ENCODE measurements around the gene TSHZ2.

The TSHZ2 gene

DNA sequence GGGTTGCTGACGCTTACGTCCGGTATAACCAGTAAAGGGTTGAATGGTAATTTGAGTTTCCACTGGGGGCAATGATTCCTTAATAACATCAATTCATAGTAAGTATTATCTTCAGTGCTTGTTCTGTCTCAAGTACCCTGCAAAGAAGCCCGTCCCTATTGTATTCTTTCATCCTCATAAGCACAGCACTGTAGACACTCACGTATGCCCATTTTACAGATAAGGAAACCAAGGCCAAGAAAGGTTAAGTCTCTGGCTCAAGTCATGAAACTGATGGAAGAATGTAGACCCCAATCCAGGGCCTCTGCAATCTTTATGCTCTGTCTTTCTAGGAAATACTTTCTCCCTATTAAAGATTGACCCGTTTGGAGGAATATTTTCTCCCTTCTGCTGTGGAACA lies 370.3 kb downstream of the TSHZ2 start:
- H3K4me3 ChIP-seq (replicated peaks in 1 of 2; ENCODE audit: low read depth in 2 of 2, low read length in 2 of 2), result no peak overlapping the region
- DNase-seq (ENCODE audit: low read depth in 2 of 2), result no peak
- TF ChIP-seq, protein P1, sequence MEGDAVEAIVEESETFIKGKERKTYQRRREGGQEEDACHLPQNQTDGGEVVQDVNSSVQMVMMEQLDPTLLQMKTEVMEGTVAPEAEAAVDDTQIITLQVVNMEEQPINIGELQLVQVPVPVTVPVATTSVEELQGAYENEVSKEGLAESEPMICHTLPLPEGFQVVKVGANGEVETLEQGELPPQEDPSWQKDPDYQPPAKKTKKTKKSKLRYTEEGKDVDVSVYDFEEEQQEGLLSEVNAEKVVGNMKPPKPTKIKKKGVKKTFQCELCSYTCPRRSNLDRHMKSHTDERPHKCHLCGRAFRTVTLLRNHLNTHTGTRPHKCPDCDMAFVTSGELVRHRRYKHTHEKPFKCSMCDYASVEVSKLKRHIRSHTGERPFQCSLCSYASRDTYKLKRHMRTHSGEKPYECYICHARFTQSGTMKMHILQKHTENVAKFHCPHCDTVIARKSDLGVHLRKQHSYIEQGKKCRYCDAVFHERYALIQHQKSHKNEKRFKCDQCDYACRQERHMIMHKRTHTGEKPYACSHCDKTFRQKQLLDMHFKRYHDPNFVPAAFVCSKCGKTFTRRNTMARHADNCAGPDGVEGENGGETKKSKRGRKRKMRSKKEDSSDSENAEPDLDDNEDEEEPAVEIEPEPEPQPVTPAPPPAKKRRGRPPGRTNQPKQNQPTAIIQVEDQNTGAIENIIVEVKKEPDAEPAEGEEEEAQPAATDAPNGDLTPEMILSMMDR (IDR thresholded peaks at IDR 0.05; ENCODE audit: low read depth, low read length), result no peak

DNA sequence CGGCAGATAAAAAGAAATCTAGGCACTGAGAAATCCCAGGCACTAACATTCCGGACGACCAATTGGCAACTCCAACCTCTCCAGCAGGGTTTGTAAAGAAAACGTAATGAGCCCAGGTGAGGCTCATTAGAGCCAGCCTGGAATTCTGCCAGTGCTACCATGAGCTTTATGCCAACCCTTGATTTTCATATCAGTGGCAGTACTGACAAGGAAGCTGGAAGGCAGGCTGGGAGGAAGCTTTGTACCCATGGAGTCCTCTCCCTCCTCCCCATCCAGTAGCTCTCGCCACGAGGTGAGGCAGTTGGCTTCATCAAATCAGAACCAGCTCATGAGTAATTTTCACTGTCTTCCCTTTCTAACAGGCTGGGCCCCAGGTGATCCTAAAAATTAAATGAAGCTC lies 371.3 kb downstream of the TSHZ2 start:
- DNase-seq (ENCODE audit: low read depth in 2 of 2), result no peak
- no peak overlapping the region for H3K4me3 ChIP-seq (replicated peaks in 1 of 2; ENCODE audit: low read depth in 2 of 2, low read length in 2 of 2)
- TF ChIP-seq, protein P1 (IDR thresholded peaks at IDR 0.05; ENCODE audit: low read depth, low read length), result no peak

DNA sequence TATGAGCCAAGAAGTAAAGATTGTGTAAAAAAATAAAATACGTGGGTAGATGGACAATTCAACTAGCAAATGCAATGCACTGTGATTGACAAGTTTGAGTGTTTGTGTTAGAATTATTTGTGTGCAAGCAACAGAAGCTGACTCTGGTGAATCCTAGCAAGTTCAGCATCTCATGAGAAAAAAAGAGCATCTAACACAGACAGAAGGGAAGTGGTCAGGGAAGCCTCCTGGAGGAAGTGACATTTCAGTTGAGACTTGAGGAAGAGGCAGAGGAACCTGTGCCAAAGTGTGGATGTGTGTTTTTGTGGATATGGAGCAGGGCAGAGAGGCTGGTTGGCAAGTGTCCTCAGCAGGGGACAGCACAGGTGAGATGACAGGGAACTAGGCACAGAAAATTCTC lies 372.7 kb downstream of the TSHZ2 start:
- H3K4me3 ChIP-seq (replicated peaks in 1 of 2; ENCODE audit: low read depth in 2 of 2, low read length in 2 of 2), result no peak overlapping the region
- no peak for DNase-seq (ENCODE audit: low read depth in 2 of 2)
- TF ChIP-seq, protein P1 (IDR thresholded peaks at IDR 0.05; ENCODE audit: low read depth, low read length), result no peak

DNA sequence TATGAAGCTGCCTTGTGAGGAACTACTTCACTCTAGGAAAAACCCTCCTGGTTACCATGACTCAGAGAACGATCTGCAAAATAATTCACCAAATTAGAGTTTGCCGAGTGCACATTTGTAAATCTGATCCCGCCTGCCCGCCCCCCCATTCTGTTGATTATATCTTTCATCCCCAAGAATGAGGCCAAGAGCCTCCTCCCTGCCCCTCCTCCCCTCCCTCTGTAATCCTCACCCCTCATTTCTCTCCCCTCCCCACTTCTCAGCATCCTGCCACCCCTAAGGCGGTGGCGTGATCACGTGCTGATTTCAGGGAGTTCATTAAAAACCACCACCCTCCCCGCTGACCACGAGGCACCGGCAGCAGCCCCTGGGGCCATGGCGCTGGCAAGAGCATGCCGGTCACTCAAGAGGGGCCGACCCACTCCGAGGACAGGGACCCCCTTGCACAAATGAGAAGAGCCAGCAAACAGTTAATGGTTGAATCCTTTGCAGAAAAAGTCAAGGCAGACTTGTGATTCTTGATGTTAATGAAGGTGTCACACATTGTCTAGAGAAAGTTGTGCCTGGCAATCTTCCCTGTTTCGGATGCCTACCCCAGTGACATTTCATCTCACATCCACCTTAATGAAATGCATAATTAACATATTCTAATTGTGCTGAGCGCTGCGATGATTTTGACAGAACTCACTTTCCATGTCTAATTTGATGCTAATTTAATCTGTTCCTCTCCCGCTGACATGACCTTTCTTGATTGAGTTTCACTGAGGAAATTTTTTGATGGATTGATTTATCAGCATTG lies 373.6 kb downstream of the TSHZ2 start:
- no peak for DNase-seq (ENCODE audit: low read depth in 2 of 2)
- H3K4me3 ChIP-seq (replicated peaks in 1 of 2; ENCODE audit: low read depth in 2 of 2, low read length in 2 of 2), result no peak overlapping the region
- TF ChIP-seq, protein P1 (IDR thresholded peaks at IDR 0.05; ENCODE audit: low read depth, low read length), result no peak

DNA sequence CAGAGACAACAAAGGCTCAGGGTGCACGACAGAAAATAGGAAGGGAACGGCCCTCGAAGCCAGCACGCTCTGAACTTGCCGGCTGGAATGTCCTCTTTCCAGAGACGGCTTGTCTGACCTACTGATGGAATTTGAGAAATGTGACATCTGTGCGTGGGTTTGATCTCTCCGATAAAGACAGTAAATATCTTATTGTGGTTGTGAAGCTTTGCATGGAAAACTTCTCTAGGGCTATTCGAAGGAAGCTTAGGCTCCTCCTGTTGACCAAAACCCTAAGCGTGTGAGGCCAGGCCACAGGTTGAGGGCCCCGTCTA lies 374.1 kb downstream of the TSHZ2 start:
- TF ChIP-seq, protein P1 (IDR thresholded peaks at IDR 0.05; ENCODE audit: low read depth, low read length), result no peak
- no peak overlapping the region for H3K4me3 ChIP-seq (replicated peaks in 1 of 2; ENCODE audit: low read depth in 2 of 2, low read length in 2 of 2)
- no peak for DNase-seq (ENCODE audit: low read depth in 2 of 2)

DNA sequence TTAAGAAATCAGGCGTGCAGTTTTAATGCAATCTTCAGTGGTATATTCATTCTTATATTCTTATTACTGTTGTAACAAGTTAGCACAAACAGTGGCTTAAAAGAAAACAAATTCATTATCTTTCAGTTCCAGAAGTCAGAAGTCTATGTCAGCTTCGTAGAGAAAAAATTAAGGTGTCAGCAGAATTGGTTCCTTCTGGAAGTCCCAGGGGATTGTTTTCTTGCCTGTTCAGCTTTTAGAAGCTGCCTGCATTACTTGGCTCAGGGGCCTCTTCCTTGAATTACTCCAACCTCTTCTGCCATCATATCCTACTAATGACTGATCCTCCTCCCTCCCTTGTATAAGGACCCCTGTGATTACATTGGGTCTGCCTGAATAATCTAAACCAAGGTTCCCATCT lies 377.6 kb downstream of the TSHZ2 start:
- TF ChIP-seq, protein P1 (IDR thresholded peaks at IDR 0.05; ENCODE audit: low read depth, low read length), result no peak
- H3K4me3 ChIP-seq (replicated peaks in 1 of 2; ENCODE audit: low read depth in 2 of 2, low read length in 2 of 2), result no peak overlapping the region
- DNase-seq (ENCODE audit: low read depth in 2 of 2), result no peak

Measured in cardiac fibroblast (primary cell).